Parathyroid adenoma (tissue), 2 donors: ENCODE data around the gene SPAG9.

Experiments
- H2AFZ ChIP-seq: fragments of 300-600 bp; sonication (generic); one replicate; pipeline ENCODE4 v1.7.0; 2017; ENCODE audit warnings: antibody characterized with exemption, mild to moderate bottlenecking
- H3K27ac ChIP-seq: fragments of 300-600 bp; sonication (generic); one replicate; pipeline ENCODE4 v1.7.0; 2017
- H3K27me3 ChIP-seq: fragments of 300-600 bp; sonication (generic); one replicate; pipeline ENCODE4 v1.7.0; 2017; ENCODE audit warnings: low read length; ENCODE audit not compliant: control insufficient read depth, insufficient read depth
- H3K36me3 ChIP-seq: fragments of 300-600 bp; sonication (generic); one replicate; pipeline ENCODE4 v1.7.0; 2017; ENCODE audit warnings: low read length; ENCODE audit not compliant: control insufficient read depth, insufficient read depth
- H3K4me1 ChIP-seq: fragments of 300-600 bp; sonication (generic); one replicate; pipeline ENCODE4 v1.7.0; 2017; ENCODE audit warnings: control low read depth
- H3K4me2 ChIP-seq: fragments of 300-600 bp; sonication (generic); one replicate; pipeline ENCODE4 v1.7.0; 2017; ENCODE audit warnings: low read length
- H3K4me3 ChIP-seq: fragments of 300-600 bp; sonication (generic); one replicate; pipeline ENCODE4 v1.7.0; 2017; ENCODE audit warnings: low read depth, low read length
- H3K79me2 ChIP-seq: fragments of 300-600 bp; sonication (generic); one replicate; pipeline ENCODE4 v1.7.0; 2017; ENCODE audit warnings: control low read depth
- H3K9ac ChIP-seq: fragments of 300-600 bp; sonication (generic); one replicate; pipeline ENCODE4 v1.7.0; 2017; ENCODE audit warnings: mild to moderate bottlenecking
- H3K9me3 ChIP-seq: fragments of 300-600 bp; sonication (generic); one replicate; pipeline ENCODE4 v1.7.0; 2017; ENCODE audit warnings: low read length; ENCODE audit not compliant: control insufficient read depth
- TF ChIP-seq, protein P1 (sequence below): fragments of 300-600 bp; sonication (generic); IDR thresholded peaks from one replicate; pipeline ENCODE4 v1.7.0; 2017; ENCODE audit warnings: antibody characterized with exemption, mild to moderate bottlenecking
- donor health status: primary hyperparathyroidism.

The SPAG9 gene

DNA sequence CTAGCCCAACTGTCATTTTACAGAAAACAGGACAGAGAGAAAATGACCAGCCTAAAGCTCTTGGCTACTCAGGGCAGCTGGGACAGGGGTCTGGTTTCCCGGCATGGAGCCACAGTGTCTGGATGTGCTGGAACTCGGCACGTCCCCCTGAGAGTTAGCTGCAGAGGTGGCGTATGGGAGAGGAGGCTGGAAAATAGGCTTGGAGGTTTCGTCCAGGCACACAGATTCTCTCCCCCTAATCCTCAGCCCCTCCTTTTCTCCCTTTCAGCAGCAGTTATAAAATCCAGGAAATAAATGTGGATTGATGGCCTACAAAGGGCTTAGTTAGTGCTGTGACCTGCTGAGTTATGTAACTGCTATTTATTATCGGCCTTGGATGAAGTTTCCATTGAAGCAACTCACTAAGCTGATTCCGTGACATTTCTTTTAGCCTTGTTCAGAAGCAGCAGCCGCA lies 165.0 kb downstream of the SPAG9 start:
- Histone ChIP-seq H3K27me3 (no peaks in the 10 kb centered on the region), H3K4me3 (no peak overlapping the region), H3K27ac (peak overlapping the region; percentile 64), H3K4me1 (peaks cover 28% of the 10 kb centered on the region), H3K4me2 (no peak overlapping the region), H3K9ac (no peak overlapping the region), H2AFZ (no peak overlapping the region), H3K9me3 (no peaks in the 10 kb centered on the region), H3K36me3 (no peaks in the 10 kb centered on the region), H3K79me2 (peaks cover 22% of the 10 kb centered on the region)
- TF ChIP-seq, protein P1, sequence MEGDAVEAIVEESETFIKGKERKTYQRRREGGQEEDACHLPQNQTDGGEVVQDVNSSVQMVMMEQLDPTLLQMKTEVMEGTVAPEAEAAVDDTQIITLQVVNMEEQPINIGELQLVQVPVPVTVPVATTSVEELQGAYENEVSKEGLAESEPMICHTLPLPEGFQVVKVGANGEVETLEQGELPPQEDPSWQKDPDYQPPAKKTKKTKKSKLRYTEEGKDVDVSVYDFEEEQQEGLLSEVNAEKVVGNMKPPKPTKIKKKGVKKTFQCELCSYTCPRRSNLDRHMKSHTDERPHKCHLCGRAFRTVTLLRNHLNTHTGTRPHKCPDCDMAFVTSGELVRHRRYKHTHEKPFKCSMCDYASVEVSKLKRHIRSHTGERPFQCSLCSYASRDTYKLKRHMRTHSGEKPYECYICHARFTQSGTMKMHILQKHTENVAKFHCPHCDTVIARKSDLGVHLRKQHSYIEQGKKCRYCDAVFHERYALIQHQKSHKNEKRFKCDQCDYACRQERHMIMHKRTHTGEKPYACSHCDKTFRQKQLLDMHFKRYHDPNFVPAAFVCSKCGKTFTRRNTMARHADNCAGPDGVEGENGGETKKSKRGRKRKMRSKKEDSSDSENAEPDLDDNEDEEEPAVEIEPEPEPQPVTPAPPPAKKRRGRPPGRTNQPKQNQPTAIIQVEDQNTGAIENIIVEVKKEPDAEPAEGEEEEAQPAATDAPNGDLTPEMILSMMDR: no peak

GRCh38 chr17:50955160-50955559 lies 165.5 kb downstream of the SPAG9 start:
- Histone ChIP-seq H3K9ac (no peak overlapping the region), H3K4me3 (no peak overlapping the region), H2AFZ (no peak overlapping the region), H3K27ac (peak overlapping the region; percentile 64), H3K9me3 (no peaks in the 10 kb centered on the region), H3K36me3 (no peaks in the 10 kb centered on the region), H3K4me1 (peaks cover 31% of the 10 kb centered on the region), H3K27me3 (no peaks in the 10 kb centered on the region), H3K79me2 (peaks cover 22% of the 10 kb centered on the region), H3K4me2 (no peak overlapping the region)
- TF ChIP-seq, protein P1: no peak

- Histone ChIP-seq H3K9me3 (no peaks in the 10 kb centered on the region), H3K4me2 (no peak overlapping the region), H3K9ac (no peak overlapping the region), H3K27ac (peak overlapping the region; percentile 64), H3K79me2 (peaks cover 22% of the 10 kb centered on the region), H3K36me3 (no peaks in the 10 kb centered on the region), H3K4me3 (no peak overlapping the region), H2AFZ (peak overlapping the region; percentile 49), H3K27me3 (no peaks in the 10 kb centered on the region), H3K4me1 (peaks cover 36% of the 10 kb centered on the region)
- TF ChIP-seq, protein P1: no peak
These were observed 166.0 kb downstream of the SPAG9 start for GRCh38 chr17:50954641-50955121.

DNA sequence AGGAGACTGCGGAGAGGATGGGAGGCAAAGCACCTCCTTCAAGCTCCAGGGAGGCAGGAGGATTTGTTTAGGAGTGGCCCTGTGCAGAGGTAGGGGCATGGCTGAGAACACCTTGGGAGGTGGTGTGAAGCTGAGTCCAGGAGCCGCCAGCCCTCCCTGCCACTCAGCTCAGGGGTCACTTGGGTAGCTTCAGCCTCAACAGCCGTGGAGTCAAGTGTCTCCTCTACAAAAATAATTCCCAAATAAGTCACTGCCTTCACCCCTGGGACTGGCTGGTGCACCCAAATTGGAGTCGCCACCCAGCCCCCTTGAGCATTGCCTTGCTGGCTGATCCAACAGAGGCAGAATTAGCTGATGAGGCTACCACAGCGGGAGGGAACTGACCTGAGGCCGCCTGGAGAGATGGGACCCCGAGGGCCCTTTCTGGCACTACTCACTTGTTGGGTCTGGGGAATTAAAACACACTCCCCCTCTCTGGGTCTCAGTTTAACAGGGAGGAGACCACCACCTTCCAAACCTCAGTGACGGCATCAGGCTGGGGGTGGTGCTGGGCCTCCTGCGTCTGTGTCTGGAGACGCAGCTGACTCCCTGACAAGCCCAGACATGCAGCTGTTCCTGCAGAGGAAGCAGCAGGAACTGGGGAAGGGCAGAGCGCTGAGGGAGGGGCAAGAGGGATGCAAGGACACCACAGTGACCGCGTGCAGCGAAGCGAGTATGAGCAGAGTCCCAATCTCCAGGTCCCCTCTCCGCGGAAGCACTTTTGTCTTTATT lies 166.7 kb downstream of the SPAG9 start:
- Histone ChIP-seq H3K27me3 (no peaks in the 10 kb centered on the region), H3K27ac (peak overlapping the region; percentile 64), H3K4me3 (no peak overlapping the region), H3K9ac (no peak overlapping the region), H3K79me2 (peaks cover 22% of the 10 kb centered on the region), H3K4me2 (peak overlapping the region; percentile 29), H3K9me3 (no peaks in the 10 kb centered on the region), H3K4me1 (peaks cover 43% of the 10 kb centered on the region), H2AFZ (peak overlapping the region; percentile 49), H3K36me3 (no peaks in the 10 kb centered on the region)
- TF ChIP-seq, protein P1: no peak

DNA sequence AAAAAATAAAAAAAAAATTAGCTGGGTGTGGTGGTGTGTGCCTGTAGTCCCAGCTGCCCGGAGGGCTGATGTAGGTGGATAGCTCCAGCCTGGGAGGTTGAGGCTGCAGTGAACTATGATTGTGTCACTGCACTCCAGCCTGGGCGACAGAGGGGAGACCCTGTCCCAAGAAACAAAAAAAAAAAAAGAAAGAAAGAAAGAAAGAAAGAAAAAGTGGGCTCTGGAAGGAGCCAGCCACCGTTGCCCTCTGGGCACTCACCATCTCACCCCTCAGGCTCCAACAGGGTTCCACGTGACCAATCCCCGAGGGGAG lies 167.2 kb downstream of the SPAG9 start:
- H3K9ac ChIP-seq: no peak overlapping the region
- no peaks in the 10 kb centered on the region for H3K36me3 ChIP-seq
- H3K79me2 ChIP-seq: peaks cover 22% of the 10 kb centered on the region
- H3K4me3 ChIP-seq: no peak overlapping the region
- no peaks in the 10 kb centered on the region for H3K27me3 ChIP-seq
- no peaks in the 10 kb centered on the region for H3K9me3 ChIP-seq
- no peak overlapping the region for H3K4me2 ChIP-seq
- H3K27ac ChIP-seq: peak overlapping the region; percentile 64
- TF ChIP-seq, protein P1: no peak
- no peak overlapping the region for H2AFZ ChIP-seq
- H3K4me1 ChIP-seq: peaks cover 48% of the 10 kb centered on the region
